OCI-LY1 (cell line): ENCODE results near the gene PGAM5.

ENCODE experiments used
- CTCF ChIP-seq: fragments of 200-600 bp; sonication (generic), shearing (Covaris generic); IDR thresholded peaks from 2 replicates; pipeline ENCODE4 v1.5.1; 2017; ENCODE audit warnings: mild to moderate bottlenecking, antibody characterized with exemption, low read length, moderate library complexity, mixed read lengths
- EZH2 ChIP-seq: fragments of 200-600 bp; sonication (generic), shearing (Covaris generic); IDR thresholded peaks from 2 replicates; pipeline ENCODE4 v1.8.0; 2017; ENCODE audit warnings: borderline replicate concordance, mixed run types, mild to moderate bottlenecking, antibody characterized with exemption, low read length, moderate library complexity, mixed read lengths

- TF ChIP-seq CTCF (no peak), EZH2 (no peak)
Measured at GRCh38 chr12:132711080-132711843, 620 bp downstream of the PGAM5 start.
